Neural cell (in vitro differentiated cells): ENCODE data around the gene C1orf210.

Source experiments
- CTCF ChIP-seq: fragments of 450-650 bp; IDR thresholded peaks from 2 replicates; pipeline ENCODE4 v1.5.1; 2014; ENCODE audit warnings: antibody characterized with exemption, mild to moderate bottlenecking, moderate library complexity; ENCODE audit not compliant: poor library complexity, severe bottlenecking
- POLR2AphosphoS5 ChIP-seq: IDR thresholded peaks from 2 replicates; pipeline ENCODE4 v1.6.1; 2012
- RAD21 ChIP-seq: fragments of 450-650 bp; conservative IDR thresholded peaks from 2 replicates; pipeline ENCODE4 v1.6.1; 2014; ENCODE audit warnings: antibody characterized with exemption, mild to moderate bottlenecking, moderate library complexity
- TAF1 ChIP-seq: IDR thresholded peaks from 2 replicates; pipeline ENCODE4 v1.6.1; 2012; ENCODE audit warnings: low read depth
- TF ChIP-seq, protein P1 (sequence below): IDR thresholded peaks from 2 replicates; pipeline ENCODE4 v1.6.1; 2012; ENCODE audit warnings: borderline replicate concordance

DNA sequence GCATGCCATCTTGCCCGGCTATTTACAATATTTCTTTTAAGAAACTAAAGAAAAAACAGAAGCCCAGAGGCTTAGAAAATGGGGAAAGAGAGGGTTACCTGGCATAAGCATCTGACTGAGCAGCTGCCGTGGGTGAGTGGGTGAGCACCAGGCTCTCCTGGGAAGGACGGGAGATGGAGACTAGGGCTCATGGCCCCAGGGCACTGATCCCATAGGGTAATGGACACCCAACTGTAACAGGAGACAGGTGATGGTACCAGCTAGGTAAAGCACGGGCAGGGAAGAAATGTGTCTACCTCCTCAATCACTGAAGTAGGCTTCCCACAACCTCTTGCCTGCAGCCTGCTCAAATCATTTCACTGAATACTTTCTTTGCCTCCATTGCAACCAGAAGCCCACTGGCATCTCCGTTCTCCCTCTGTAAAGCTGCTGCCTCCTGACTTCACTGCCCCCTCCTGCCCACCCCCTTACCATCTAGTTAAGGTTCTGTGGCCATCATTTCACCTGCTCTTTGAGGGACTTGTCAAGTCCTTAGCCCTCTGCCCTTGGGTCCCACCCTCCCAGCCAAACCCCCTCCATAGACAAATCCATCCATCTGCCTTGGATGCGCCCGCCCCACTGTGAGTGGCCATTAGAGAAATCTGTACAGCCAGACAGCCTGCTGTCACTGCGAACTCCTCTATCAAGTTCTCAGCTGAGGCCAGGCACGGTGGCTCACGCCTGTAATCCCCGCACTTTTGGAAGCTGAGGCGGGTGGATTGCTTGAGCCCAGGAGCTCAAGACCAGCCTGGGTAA, 9.4 kb downstream of the C1orf210 start:
- TF ChIP-seq CTCF (no peak), TAF1 (no peak), RAD21 (no peak), POLR2AphosphoS5 (no peak)
- TF ChIP-seq, protein P1, sequence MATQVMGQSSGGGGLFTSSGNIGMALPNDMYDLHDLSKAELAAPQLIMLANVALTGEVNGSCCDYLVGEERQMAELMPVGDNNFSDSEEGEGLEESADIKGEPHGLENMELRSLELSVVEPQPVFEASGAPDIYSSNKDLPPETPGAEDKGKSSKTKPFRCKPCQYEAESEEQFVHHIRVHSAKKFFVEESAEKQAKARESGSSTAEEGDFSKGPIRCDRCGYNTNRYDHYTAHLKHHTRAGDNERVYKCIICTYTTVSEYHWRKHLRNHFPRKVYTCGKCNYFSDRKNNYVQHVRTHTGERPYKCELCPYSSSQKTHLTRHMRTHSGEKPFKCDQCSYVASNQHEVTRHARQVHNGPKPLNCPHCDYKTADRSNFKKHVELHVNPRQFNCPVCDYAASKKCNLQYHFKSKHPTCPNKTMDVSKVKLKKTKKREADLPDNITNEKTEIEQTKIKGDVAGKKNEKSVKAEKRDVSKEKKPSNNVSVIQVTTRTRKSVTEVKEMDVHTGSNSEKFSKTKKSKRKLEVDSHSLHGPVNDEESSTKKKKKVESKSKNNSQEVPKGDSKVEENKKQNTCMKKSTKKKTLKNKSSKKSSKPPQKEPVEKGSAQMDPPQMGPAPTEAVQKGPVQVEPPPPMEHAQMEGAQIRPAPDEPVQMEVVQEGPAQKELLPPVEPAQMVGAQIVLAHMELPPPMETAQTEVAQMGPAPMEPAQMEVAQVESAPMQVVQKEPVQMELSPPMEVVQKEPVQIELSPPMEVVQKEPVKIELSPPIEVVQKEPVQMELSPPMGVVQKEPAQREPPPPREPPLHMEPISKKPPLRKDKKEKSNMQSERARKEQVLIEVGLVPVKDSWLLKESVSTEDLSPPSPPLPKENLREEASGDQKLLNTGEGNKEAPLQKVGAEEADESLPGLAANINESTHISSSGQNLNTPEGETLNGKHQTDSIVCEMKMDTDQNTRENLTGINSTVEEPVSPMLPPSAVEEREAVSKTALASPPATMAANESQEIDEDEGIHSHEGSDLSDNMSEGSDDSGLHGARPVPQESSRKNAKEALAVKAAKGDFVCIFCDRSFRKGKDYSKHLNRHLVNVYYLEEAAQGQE = no peak
